ENCODE measurements around the gene MXI1.

MXI1 gene

DNA sequence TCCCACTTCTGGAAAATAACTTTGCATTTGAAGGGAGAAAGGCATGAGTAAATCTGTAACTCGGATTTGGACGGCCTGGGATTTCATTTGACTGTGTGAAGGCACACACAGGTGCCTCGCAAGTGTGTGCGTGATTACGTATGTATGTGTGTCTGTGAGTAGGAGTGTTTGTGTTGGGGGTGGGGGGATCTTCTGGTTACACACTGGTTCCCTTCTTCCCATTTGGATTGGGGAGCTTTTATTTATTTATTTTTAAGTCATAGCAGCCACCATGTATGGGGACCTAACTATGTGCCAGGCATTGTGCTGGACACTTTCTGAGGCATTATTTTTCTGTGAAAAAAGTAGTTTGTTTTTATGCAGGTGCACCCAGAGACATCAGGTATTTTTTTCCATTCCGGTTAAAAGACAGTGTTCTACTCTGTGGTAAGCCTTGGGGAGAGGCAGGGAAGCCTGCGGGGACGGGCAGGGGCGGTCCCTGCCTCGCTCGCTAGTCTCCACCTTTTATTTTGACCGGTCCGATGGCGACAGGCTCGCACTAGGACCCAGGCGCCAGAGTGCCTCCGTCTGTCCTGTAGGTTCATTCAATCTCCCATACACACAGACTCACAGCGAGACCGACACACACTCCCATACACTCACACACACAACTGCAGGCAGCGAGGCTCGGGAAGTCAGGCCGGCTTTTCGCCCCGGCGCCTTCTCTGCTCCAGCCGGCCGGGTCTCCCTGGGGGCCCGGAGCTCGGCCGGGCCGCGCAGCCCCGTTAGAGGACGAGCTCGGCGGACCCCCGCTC, at the start of gene MXI1:
Gene MXI1 (plus strand): TSS at position 595 of the 794 bp plus-strand sequence. CDS start 204 bp downstream, outside the sequence.
- DNase-seq: peak; percentile 41

DNA sequence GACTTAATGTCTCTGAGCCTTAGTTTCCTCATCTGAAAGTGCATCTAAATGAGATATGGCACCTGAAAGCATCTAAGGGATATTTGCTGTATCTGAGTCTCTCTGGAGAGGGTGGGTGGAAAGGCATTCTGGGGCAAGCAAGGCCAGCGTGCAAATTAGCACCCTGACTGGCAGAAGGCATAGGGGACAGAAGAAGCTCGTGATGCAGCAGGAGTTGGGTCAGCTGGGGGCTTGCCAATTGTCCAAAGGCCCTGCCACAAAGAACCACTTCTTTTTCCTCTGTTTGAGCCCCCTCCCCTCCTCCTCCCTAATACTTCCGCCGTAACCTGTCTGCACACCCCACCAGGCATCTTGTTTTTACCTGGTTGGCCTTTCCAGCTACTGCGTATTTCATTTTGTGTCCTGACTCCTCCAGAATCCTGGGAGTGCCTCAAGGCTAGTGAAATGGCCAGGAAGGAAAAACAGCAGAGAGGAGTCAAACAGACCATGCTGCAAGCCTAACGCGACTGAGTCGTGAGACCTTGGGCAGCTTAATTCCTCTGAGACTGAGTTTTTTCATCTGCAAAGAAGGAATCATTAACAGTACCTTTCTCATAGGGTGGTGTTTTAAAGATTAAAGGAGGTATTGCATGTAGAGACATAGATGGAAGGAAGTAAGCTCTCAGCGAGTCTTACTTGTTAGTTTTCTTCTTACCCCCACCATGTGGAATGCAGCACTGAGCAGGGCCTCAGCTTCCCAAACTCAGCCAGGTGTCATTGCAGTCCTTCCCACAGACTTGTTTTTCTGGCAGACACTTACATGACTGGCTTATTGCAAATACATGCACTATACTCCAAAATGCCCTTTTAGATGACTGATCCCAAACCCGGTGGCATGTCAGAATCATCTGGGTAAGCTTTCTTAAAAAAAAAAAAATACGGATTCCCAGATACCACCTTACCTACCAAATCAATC, 49.1 kb upstream of the MXI1 start:
- no peak for DNase-seq

GRCh38 chr10:110160081-110160480, 47.3 kb upstream of the MXI1 start:
- no peak for DNase-seq

DNA sequence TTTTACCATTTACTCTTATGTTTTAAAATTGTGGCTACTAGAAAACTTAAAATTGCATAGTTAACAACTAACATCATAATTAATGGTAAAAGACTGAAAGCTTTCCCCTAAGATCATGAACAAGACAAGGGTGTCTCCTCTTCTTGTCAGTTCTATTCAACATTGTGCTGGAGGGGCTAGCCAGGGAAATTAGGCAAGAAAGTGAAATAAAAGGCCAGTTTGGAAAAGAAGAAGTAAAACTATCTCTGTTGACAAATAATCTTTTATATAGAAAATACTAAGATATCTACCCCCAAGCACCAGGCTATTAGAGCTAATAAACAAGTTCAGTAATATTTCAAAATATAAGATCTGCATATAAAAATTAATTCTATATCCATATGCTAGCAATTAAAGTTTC, 46.9 kb upstream of the MXI1 start:
- no peak for DNase-seq

GRCh38 chr10:110162741-110163145, 44.7 kb upstream of the MXI1 start:
- no peak for DNase-seq

DNA sequence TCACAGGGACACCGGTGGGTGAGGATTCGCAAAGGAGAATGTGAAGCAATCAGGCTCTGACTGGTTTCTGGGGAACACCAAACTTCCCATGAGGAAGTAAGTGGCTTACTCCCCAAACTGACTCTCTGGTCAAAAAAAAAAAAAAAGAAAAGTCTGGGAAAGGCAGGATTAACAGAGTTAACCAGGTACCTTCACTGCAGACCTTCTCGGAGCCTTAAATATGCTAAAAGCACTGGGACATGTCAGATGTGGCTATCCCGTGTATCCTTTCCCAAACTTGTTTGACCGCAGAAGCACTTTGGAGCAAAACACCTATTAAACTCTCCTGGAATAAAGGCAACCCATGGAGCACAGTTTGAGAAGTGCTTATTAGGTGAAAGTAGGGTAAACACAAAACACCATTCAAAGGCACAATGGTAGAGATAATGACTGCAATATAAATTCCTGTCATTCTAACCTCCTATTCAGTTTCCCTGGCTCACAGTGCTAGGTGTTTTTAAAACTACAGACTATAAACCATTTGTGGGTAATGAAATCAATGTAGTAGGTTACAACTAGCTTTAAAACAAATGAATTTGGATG, 44.1 kb upstream of the MXI1 start:
- no peak for DNase-seq

GRCh38 chr10:110163841-110164240, 43.6 kb upstream of the MXI1 start:
- DNase-seq: no peak

DNA sequence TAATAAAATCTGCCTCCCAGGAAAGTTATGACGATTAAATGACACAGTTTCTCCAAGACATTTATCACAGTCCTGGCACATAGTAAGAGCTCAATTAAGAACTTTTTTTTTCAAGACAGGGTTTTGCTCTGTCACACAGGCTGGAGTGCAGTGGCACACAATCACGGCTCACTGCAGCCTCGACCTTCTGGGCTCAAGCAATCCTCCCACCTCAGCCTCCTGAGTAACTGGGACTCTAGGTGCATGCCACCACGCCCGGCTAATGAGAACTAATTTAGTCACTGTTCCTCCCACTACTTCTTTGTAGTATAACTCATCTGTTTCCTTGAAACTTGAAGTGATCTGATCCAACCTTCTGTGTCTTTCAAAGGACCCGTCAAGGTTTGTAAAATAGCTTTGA, 42.2 kb upstream of the MXI1 start:
- peak; percentile 53 for DNase-seq

DNA sequence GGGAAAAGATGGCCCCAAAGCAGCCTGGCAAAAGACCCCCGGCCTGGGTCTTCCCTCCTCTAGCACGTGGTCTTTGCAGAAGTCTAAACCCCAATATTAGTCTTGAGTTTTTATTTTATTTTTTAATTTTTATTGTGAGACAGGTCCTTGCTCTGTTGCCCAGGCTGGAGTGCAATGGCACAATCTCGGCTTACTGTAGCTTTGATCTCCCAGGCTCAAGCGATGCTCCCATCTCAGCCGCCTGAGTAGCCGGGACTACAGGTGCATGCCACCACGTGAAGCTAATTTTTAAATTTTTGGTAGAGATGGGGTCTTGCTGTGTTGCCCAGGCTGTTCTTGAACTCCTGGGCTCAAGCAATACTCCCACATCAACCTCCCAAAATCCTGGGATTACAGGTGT, 40.3 kb upstream of the MXI1 start:
- no peak for DNase-seq

GRCh38 chr10:110168601-110169481, 38.6 kb upstream of the MXI1 start:
- peak; percentile 8 for DNase-seq

GRCh38 chr10:110169586-110169985, 37.8 kb upstream of the MXI1 start:
- DNase-seq: no peak

GRCh38 chr10:110170142-110170971, 37.0 kb upstream of the MXI1 start:
- no peak for DNase-seq

- no peak for DNase-seq
Observed at GRCh38 chr10:110171032-110171431, 36.4 kb upstream of the MXI1 start.

- DNase-seq: no peak
Observed at GRCh38 chr10:110172155-110172554, 35.2 kb upstream of the MXI1 start.

GRCh38 chr10:110174201-110174600, 33.2 kb upstream of the MXI1 start:
- no peak for DNase-seq

- no peak for DNase-seq
Observed at GRCh38 chr10:110174816-110175215, 32.6 kb upstream of the MXI1 start.

DNA sequence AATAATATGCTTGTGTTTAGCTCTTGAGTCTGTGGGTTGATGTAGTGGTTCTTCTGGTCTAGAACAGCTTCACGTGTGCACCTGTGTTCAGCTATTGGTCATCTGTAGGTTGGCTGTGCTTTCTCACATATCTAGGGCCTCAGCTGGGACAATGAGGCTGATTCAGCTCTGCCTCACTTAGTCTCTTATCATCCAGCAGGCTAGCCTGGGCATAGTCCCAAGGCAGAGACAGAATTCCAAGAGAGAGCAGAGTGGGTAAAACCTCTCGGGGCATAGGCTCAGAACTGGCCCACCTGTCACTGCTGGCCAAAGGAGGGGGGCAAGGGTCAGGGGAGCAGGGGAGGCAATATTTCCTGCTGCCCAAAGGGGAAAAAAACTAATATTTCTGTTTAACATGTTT, 32.0 kb upstream of the MXI1 start:
- DNase-seq: no peak

DNA sequence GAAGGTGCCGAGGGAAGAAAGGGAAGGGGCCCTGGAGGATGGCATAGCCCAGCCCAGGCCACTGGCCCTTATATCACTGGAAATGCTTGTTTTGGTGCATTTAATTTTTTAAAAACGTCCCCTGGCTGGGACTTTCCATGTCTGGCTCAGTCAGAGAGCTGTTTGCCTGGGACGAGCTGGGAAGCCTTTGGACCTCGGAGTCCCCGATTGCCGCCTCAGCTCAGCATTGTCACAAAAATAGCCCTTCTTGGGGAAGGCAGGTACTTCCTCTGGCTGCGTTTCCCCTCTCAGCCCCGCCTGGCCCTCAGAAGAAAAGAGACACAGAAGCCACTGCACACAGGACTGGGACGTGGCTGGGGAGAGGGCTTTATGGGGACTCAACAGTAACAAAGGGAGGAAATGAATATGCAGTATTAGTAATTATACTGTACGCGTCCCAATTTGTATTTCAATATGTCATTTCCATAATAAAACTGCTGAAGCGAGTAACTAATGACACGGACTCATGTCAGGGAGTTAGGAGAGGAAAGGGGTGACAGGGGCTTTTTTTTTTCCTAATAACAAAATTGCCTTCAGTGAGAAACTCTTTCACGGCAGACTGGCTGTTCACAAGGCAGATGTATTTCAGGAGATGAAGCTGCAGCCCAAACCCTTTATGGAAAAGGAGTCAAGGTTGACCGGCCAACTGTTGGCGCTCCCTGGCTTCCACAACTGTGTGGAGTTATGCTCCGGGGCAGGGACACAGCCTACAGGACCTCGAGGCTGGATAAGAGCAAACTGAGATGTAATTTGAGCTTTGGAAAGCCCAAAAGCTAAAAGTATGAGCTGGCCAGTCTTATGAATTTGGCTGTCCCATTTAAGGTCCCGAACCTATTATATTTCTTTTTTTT, 31.0 kb upstream of the MXI1 start:
- no peak for DNase-seq

DNA sequence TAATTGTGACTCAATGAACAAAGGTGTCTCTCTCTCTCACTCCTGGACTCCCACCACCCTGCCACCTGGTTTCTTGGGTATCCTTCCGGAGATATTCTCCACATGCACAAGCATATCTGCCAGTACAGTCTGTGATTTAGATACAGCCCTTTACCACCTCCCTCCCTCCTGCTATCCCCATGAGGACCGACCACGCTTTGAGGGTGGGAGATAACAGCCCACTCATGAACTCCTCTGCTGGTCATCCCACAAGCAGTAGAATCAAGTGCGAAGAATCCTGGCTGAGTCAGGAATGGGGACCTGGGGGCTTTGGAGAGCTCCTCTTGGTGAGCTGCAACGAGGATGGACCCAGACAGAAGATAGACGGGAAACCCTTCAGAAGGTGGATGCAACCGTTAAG, 28.2 kb upstream of the MXI1 start:
- no peak for DNase-seq

DNA sequence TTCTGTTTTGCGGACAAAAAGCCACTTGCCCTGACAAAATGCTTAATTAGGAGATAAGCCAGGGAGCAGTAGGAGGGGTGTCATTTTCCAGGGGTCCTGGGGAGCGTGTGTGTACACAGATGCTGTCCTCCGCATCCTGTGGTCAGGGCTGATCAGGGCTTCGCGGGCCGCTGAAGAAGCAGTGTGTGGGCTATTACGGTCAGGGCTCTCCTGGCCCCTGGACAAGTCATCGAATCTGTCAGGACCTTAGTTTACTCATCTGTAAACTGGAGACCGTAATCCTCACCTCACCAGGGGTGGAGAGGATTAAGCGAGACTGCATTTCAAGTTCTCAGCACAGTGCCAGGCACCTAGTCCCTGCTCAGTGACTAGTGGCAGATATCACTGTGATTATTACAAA, 26.0 kb upstream of the MXI1 start:
- DNase-seq: no peak

DNA sequence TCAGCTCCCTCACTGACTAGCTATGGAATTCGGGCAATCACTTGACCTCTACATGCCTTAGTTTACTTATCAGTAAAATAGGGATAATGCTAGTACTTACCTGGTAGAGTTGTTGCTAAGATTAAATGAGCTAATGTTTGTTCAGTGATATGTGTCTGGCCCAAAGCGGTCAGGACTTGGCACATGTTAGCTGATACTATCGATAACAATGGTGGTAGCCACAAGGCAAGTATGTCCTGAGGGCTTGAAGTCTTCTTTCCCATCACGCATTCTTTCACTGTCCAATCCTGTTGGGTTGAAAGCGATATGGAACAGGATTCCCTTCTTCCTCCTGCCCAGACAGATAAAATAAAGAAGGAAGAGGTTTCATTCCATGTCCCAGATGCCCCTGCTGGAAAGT, 25.5 kb upstream of the MXI1 start:
- DNase-seq: no peak
